Measurements from ENCODE around the gene COL4A1.

Gene COL4A1

DNA sequence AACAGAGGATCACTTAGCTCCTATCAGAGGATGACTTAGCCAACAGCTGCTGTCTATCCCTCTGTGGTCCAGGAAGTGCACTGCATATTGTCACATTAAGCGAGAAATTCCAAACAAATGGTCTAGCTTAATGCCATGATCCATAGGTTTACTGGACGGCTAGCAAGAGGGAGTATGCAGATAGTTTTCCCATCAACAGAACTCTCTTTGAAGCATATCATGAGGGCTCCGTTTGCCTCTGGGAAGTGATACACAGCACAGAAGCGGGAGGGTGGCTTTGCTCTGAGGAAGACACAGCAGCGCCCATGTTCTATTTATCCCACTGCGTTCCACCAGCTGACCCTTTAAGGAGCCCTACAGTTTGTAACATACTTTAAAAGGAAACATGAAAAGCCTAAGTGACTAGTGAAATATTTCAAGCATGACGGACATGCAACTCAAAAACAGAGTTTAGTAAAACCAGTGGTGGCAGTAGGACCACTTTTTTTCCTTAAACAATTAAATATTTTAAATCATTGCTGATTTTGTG lies 52.7 kb downstream of the COL4A1 start:
- DNase-seq: no peak

GRCh38 chr13:110251193-110251819 lies 55.7 kb downstream of the COL4A1 start:
- no peak for DNase-seq

DNA sequence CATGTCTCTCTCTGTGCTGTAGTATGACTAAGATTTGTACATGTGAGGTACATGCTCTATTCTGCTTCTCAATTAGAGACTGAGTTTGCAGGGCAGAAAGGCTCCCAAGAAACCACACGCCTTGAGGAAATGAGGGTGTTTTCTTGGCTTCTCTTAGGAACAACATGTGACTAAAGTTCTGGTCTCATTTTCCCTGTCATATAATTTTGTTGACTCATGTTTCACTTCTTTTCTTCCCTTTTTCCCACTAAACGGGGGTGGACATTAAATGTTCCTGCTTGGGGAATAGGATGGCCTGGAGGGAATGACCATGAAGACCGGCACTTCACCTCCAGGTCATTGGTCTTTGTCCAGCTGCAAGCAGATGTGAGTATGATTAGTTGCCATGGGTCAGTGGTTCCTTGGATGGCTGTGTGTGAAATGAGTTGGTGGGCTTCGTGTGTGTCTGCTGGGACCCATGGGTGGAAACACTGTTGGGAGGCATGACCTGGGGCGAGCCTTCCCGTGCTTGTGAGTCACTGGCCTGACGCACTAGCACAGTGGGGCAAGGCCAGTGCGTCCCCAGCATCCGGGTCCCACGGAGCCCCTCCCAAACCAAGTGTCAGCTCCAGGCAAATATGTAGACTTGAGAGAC lies 56.6 kb downstream of the COL4A1 start:
- no peak for DNase-seq

DNA sequence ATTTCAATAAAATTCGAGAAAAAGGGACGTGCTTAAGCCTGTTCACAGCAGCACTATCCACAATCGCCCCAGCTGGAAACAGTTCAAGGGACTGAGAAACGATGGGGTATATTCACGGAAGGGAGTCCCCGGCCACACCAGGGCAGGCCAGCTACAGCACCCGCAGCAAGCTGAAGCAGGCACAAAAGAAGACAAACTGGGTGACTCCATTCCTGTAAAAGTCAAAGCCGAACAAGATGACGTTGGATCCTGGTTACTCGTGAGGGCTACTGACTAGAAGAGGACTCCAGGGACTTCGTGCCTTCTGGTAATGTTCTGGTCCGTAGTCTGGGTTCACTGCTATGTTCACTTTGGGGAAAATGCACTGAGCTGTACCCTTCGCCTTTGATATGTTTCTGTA lies 57.6 kb downstream of the COL4A1 start:
- DNase-seq: no peak

DNA sequence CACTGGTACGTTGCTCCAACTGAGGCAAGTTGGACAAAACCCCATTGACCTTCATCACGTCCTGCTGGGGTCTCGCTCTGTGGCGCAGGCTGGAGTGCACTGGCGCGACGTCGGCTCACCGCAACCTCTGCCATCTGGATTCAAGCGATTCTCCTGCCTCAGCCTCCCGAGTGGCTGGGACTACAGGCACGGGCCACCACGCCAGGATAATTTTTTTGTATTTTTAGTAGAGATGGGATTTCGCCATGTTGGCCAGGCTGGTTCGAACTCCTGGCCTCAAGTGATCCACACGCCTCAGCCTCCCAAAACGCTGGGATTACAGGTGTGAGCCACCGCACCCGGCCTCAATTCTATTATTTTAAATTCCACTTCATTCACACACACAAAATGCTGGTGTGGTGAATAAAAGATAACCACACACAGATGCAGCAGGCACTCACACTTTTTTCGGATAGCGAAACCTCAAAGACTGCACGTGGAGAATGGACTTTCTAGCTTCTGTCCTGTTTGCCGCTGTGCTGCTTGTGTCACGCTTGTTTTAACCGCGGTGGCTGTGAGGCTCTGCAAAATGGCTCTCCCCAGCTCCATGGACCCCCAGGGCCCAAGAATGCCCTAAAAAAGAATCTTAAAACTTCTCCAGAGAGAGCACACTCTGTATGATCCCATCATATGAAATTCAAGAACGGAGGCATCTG lies 58.4 kb downstream of the COL4A1 start:
- DNase-seq: no peak

DNA sequence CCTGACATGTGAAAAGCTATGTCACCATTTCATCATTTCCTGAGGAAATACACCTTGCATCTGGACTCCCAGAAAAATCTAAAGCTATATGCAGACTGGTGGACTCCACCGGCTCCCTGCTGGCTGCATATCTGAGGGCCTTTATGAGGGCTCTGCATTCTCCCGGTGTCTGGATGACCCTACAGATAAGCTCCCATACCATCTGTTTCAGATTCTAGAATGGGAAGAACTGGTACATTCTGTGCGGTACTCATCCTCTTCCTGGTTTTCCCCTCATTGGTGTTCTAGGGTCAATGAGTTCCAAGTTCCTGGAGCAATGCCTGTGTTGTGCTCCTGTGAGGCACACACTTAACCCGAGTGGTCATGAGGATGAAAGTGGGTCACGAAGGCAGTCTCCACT lies 60.4 kb downstream of the COL4A1 start:
- no peak for DNase-seq

- no peak for DNase-seq
Measured at GRCh38 chr13:110245416-110245899, 61.5 kb downstream of the COL4A1 start.

GRCh38 chr13:110244976-110245375 lies 62.0 kb downstream of the COL4A1 start:
- no peak for DNase-seq

GRCh38 chr13:110244071-110244830 lies 62.7 kb downstream of the COL4A1 start:
- DNase-seq: no peak

GRCh38 chr13:110242615-110243014 lies 64.3 kb downstream of the COL4A1 start:
- DNase-seq: no peak

DNA sequence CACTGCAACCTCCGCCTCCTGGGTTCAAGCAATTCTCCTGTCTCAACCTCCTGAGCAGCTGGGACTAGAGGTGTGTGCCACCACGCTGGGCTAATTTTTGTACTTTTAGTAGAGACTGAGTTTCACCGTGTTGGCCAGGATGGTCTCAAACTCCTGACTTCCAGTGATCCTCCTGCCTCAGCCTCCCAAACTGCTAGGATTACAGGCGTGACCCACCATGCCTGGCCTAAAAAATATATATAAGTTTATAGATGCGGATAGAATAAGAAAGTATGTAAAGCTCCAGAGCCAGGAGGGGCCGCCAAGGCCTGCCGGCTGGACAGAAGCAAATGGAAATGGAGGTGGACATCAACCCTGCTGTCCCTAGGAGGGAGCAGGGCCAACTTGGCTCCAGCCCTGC lies 66.0 kb downstream of the COL4A1 start:
- no peak for DNase-seq

- DNase-seq: no peak
Measured at GRCh38 chr13:110240352-110240751, 66.6 kb downstream of the COL4A1 start.

GRCh38 chr13:110239280-110240125 lies 67.5 kb downstream of the COL4A1 start:
- no peak for DNase-seq

DNA sequence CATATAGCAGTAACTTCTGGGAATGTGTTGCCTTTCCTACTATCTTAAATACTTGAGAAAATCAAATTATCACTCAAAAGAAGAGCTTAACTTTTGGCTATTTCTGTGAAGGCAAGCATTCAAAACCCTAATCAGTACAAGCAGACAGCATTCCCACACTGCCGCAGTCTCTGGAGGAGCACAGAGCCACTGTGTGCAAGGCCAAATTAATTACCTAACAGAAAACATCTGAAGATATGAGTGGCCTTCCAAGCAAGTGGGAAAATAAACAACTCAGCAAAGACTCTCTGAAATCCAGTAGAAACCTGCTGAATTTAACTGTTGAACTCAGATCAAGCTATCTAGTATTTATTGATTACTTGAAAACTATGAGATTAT lies 68.2 kb downstream of the COL4A1 start:
- no peak for DNase-seq

DNA sequence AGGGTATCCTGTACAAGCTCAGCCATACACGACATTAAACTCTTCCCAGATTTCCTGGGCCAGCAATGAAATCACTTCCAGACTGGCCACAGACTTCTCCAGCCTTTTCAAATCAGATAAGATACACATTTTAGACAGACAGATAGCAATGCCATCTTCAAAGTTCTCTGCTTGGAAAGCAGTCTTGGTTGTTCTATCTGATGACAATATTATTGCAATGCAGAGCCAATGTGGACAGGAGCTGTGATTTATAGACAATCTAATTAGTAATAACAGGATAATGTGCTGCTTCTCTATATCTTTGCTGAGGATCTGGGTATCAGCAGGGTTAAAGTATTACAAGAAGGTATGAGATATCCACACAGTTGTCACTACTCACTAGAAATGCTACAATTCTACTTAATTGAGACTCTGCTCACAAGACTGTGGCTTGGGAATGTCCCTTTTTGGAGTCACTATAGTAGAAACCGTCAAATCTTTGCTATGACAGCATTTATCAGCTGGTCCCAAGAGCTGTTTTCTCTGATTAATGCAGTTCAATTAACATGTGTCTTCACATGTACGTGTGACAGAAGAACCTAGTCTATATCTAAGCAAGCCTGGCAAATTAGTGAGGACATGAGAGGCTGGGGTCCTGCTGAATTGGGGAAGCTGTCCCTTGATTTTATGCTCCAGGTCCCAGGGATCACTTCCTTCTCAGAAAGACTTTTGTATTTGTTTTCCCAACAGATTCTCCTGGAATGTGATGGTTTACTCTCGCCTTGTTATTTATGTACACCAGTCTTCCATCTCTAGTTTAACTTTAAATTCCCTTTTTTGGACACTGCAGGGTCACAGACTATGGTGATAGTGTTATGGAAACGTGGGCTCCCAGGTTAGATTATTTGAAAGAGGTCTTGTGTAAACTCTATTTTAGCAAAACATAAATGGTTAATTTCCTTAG lies 68.8 kb downstream of the COL4A1 start:
- no peak for DNase-seq

DNA sequence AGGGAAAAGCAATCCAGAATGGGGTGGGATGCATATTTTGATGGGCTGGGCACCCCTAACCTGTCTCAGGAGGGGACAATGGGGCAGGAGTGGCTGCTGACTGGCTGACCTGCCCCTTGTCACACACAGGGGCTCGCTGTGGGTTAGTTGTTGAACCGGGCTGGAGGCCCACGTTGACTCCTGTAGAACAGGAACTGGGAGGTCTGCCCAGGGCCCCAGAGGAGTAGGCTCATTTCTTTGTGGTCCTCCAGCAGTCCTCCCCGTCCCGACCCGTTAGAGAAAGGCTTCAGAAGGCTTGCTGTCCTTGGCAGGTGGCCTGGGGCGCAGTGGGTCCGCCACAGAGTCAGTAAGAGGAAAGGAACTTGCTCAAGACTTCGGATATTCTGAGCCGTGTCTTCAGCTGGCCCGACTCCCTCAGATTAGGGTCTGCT lies 70.1 kb downstream of the COL4A1 start:
- no peak for DNase-seq

- DNase-seq: no peak
Measured at GRCh38 chr13:110236431-110236830, 70.5 kb downstream of the COL4A1 start.

DNA sequence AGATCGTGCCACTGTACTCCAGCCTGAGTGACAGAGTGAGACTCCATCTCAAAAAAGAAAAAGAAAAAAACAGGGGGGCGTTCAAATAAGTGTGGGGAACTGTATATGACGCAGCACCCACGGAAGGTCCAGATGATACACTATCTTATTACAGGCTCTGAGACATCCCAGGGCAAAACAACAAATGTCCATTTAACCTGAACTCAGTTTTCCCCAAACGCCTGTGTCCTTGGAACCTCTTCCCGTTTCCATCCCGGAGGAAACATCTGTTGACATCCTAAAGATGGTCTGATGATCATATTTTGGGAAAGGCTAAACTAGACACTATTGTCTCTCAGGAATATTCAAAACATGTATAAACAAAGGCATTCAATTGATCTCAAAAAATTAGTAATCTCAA lies 72.4 kb downstream of the COL4A1 start:
- DNase-seq: no peak

DNA sequence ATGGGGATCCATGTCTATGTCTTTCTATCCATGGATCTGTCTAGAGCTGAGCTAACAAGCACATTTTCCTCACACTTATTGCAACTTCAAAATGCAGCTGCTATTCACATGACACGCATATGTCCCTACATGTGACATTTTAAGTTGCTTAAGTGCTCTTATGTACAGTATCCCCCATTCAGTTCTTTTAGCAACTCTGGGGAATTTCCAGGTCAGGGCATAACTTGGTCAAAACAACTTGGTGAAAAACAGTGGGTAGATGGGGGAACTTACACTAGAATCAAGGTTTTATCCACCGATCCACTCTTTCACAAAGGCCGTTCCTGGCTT lies 73.0 kb downstream of the COL4A1 start:
- no peak for DNase-seq

- DNase-seq: no peak
Measured at GRCh38 chr13:110233181-110233950, 73.6 kb downstream of the COL4A1 start.
